IPS-15b (cell line): ENCODE results near the gene KIZ.
"Not testable (repeated sequence)": the region's sequence is repeated elsewhere in the genome, so short reads cannot be mapped to it uniquely, and the experiment has no call there.

Source experiments
- H3K27me3 ChIP-seq: one replicate; pipeline ENCODE4 v1.6.1; 2013; ENCODE audit warnings: low read length; ENCODE audit not compliant: control insufficient read depth, insufficient read depth
- H3K36me3 ChIP-seq: one replicate; pipeline ENCODE4 v1.6.1; 2013; ENCODE audit warnings: low read length; ENCODE audit not compliant: control insufficient read depth, insufficient read depth
- H3K4me1 ChIP-seq: one replicate; pipeline ENCODE4 v1.6.1; 2013; ENCODE audit warnings: mild to moderate bottlenecking, low read length; ENCODE audit not compliant: control insufficient read depth, insufficient read depth
- H3K4me3 ChIP-seq: one replicate; pipeline ENCODE4 v1.5.1; 2013; ENCODE audit warnings: low read depth, low read length
- H3K9ac ChIP-seq: one replicate; pipeline ENCODE4 v1.6.1; 2013; ENCODE audit warnings: low read depth, mild to moderate bottlenecking, low read length
- H3K9me3 ChIP-seq: one replicate; pipeline ENCODE4 v1.6.1; 2013; ENCODE audit warnings: mild to moderate bottlenecking, low read length; ENCODE audit not compliant: control insufficient read depth, insufficient read depth

The KIZ gene

GRCh38 chr20:21149344-21149743, 23.5 kb downstream of the KIZ start:
- H3K9ac ChIP-seq, result no peak overlapping the region
- no peaks in the 10 kb centered on the region for H3K4me1 ChIP-seq
- H3K27me3 ChIP-seq, result no peaks in the 10 kb centered on the region
- no peak overlapping the region for H3K4me3 ChIP-seq
- no peaks in the 10 kb centered on the region for H3K9me3 ChIP-seq
- no peaks in the 10 kb centered on the region for H3K36me3 ChIP-seq

DNA sequence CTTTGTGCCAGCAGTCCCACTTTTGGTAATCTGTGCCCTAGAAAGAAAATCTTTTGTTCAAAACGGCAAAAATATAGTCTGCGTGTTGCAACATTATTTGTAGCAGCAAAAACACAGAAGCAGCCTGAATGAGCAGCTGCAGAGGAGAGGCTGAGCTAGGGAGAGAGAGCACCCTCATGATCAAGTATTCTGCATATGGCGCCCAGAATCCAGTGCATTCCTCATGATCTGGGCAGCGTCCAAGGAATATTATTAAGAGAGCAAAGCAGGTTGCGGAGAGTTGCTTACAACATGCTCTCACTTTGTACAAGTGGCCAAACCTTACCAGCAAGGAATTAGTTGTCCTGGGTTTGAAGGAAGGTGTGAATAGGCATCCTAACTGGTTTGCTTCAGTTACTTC, 25.9 kb downstream of the KIZ start:
- no peaks in the 10 kb centered on the region for H3K36me3 ChIP-seq
- H3K9ac ChIP-seq, result no peak overlapping the region
- H3K4me1 ChIP-seq, result no peaks in the 10 kb centered on the region
- no peaks in the 10 kb centered on the region for H3K27me3 ChIP-seq
- H3K9me3 ChIP-seq, result no peaks in the 10 kb centered on the region
- H3K4me3 ChIP-seq, result no peak overlapping the region

DNA sequence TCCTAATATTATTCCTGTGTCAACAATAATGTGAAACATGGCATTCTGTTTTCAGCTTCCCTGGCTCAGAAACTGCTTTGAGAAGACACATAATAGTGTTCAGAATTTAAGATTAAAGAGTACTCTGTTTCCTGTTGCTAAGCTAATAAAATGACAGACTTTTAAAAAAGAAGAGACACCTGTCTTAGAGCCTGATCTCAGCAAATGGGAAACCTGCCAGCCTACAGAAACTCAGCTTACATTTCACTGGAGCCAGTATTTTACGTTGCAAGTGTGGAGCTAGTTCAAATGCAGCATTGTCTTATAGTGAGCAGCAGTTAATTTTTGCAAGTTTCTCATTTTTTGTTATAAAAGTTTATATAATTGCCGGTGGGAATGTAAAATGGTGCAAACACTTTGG, 28.8 kb downstream of the KIZ start:
- Histone ChIP-seq H3K4me1 (no peaks in the 10 kb centered on the region), H3K9ac (no peak overlapping the region), H3K9me3 (no peaks in the 10 kb centered on the region), H3K4me3 (no peak overlapping the region), H3K27me3 (no peaks in the 10 kb centered on the region), H3K36me3 (no peaks in the 10 kb centered on the region)

DNA sequence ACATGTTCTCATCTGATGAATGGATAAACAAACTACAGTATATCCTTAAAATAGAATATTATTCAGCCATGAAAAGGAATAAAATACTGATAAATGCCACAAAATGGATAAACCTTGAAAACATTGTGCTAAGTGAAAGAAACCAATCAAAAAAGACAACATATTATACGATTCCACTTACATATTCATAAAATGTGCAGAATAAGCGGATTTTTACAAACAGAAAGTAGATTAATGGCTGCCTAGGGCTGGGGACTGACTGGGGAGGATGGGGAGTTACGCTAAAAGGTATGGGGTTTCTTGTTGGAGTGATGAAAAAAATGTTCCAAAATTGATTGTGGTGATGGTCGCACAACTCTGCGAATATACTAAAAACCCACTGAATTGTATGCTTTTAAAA, 29.4 kb downstream of the KIZ start:
- no peaks in the 10 kb centered on the region for H3K36me3 ChIP-seq

DNA sequence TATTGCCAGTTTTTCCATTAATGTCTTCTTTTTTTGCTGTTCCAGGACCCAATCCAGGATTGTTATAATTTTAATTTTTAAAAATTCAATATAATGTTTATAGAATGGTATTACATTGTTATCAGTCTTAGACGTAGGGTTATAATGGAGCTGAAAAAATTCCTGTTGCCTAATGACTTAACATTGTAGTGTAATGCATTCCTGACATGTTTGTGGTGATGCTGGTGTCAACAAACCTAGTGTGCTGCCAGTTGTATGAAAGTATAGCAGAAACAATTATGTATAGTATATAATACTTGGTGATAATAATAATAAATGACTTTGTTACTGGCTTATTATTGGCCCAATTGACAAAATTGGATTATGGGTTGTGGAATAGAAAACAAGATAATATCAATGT, 30.4 kb downstream of the KIZ start:
- Histone ChIP-seq H3K9me3 (no peaks in the 10 kb centered on the region), H3K27me3 (no peaks in the 10 kb centered on the region), H3K9ac (no peak overlapping the region), H3K36me3 (no peaks in the 10 kb centered on the region), H3K4me3 (no peak overlapping the region), H3K4me1 (no peaks in the 10 kb centered on the region)

More for the DNA sequence above, 29.4 kb downstream of the KIZ start:
- no peaks in the 10 kb centered on the region for H3K4me1 ChIP-seq
- no peaks in the 10 kb centered on the region for H3K27me3 ChIP-seq
- H3K9ac ChIP-seq, result no peak overlapping the region
- H3K4me3 ChIP-seq, result no peak overlapping the region
- H3K9me3 ChIP-seq, result no peaks in the 10 kb centered on the region

- Histone ChIP-seq H3K9ac (no peak overlapping the region), H3K27me3 (no peaks in the 10 kb centered on the region), H3K9me3 (no peaks in the 10 kb centered on the region), H3K36me3 (no peaks in the 10 kb centered on the region), H3K4me3 (no peak overlapping the region), H3K4me1 (no peaks in the 10 kb centered on the region)
Measured at GRCh38 chr20:21157006-21157405, 31.1 kb downstream of the KIZ start.

- H3K9ac ChIP-seq, result no peak overlapping the region
- no peaks in the 10 kb centered on the region for H3K27me3 ChIP-seq
- no peaks in the 10 kb centered on the region for H3K9me3 ChIP-seq
- H3K36me3 ChIP-seq, result no peaks in the 10 kb centered on the region
- no peaks in the 10 kb centered on the region for H3K4me1 ChIP-seq
- H3K4me3 ChIP-seq, result no peak overlapping the region
Measured at GRCh38 chr20:21159658-21160380, 33.9 kb downstream of the KIZ start.

- Histone ChIP-seq H3K4me3 (no peak overlapping the region), H3K36me3 (no peaks in the 10 kb centered on the region), H3K27me3 (no peaks in the 10 kb centered on the region), H3K4me1 (no peaks in the 10 kb centered on the region), H3K9ac (no peak overlapping the region), H3K9me3 (no peaks in the 10 kb centered on the region)
Measured at GRCh38 chr20:21161926-21162325, 36.0 kb downstream of the KIZ start.

GRCh38 chr20:21162631-21163030, 36.7 kb downstream of the KIZ start:
- Histone ChIP-seq H3K9me3 (no peaks in the 10 kb centered on the region), H3K36me3 (no peaks in the 10 kb centered on the region), H3K27me3 (no peaks in the 10 kb centered on the region), H3K9ac (no peak overlapping the region), H3K4me1 (no peaks in the 10 kb centered on the region), H3K4me3 (no peak overlapping the region)

DNA sequence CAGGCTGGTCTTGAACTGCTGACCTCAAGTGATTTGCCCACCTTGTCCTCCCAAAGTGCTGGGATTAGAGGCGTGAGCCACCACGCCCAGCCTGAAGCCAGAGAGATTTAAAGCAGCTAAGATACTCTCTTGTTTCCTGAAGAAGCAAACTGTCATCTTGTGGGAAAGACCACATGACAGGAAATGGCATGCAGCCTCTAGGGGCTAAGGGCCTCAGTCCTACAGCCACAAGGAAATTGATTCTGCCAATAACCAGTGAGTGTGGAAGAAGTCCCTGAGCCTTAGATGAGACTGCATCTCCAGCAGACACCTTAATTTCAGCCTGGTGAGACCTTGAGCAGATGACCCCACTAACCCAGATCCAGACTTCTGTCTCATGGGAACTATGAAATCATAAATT, 40.9 kb downstream of the KIZ start:
- Histone ChIP-seq H3K4me1 (no peaks in the 10 kb centered on the region), H3K36me3 (no peaks in the 10 kb centered on the region), H3K9me3 (no peaks in the 10 kb centered on the region), H3K9ac (no peak overlapping the region), H3K27me3 (no peaks in the 10 kb centered on the region), H3K4me3 (no peak overlapping the region)

- H3K9ac ChIP-seq, result no peak overlapping the region
- no peaks in the 10 kb centered on the region for H3K4me1 ChIP-seq
- no peaks in the 10 kb centered on the region for H3K9me3 ChIP-seq
- no peak overlapping the region for H3K4me3 ChIP-seq
- no peaks in the 10 kb centered on the region for H3K27me3 ChIP-seq
- H3K36me3 ChIP-seq, result no peaks in the 10 kb centered on the region
Measured at GRCh38 chr20:21167261-21167660, 41.4 kb downstream of the KIZ start.

DNA sequence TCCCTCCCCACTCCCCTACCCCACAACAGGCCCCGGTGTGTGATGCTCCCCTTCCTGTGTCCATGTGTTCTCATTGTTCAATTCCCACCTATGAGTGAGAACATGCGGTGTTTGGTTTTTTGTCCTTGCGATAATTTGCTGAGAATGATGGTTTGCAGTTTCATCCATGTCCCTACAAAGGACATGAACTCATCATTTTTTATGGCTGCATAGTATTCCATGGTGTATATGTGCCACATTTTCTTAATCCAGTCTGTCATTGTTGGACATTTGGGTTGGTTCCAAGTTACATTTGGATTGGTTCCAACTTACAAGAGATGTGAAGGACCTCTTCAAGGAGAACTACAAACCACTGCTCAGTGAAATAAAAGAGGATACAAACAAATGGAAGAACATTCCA, 42.2 kb downstream of the KIZ start:
- H3K4me1 ChIP-seq, H3K4me3 ChIP-seq, H3K9ac ChIP-seq, H3K27me3 ChIP-seq, H3K9me3 ChIP-seq, H3K36me3 ChIP-seq: not testable (repeated sequence)
